HG02759 (cell line): ENCODE data around the gene GPC6.

ENCODE experiments used
- ATAC-seq: cut with Tn5 transposase; IDR thresholded peaks from one replicate; pipeline ENCODE4 v1.9.1; 2021; ENCODE audit warnings: mild to moderate bottlenecking, moderate library complexity; ENCODE audit not compliant: unreplicated experiment

Gene GPC6

GRCh38 chr13:93881411-93881810, 654.8 kb downstream of the GPC6 start:
- ATAC-seq, result no peak

GRCh38 chr13:93882086-93882651, 655.6 kb downstream of the GPC6 start:
- no peak for ATAC-seq

GRCh38 chr13:93889430-93889951, 662.9 kb downstream of the GPC6 start:
- ATAC-seq, result no peak

- ATAC-seq, result no peak
Measured at GRCh38 chr13:93899981-93900380, 673.4 kb downstream of the GPC6 start.

- ATAC-seq, result no peak
Measured at GRCh38 chr13:93900731-93901130, 674.1 kb downstream of the GPC6 start.

- no peak for ATAC-seq
Measured at GRCh38 chr13:93903909-93904308, 677.3 kb downstream of the GPC6 start.

GRCh38 chr13:93915269-93915809, 688.7 kb downstream of the GPC6 start:
- ATAC-seq, result no peak

- ATAC-seq, result no peak
Measured at GRCh38 chr13:93922063-93922855, 695.7 kb downstream of the GPC6 start.

- no peak for ATAC-seq
Measured at GRCh38 chr13:93925990-93926389, 699.4 kb downstream of the GPC6 start.

- no peak for ATAC-seq
Measured at GRCh38 chr13:93926425-93926824, 699.8 kb downstream of the GPC6 start.

GRCh38 chr13:93927431-93927830, 700.8 kb downstream of the GPC6 start:
- ATAC-seq, result no peak

GRCh38 chr13:93932901-93933300, 706.3 kb downstream of the GPC6 start:
- ATAC-seq, result no peak

GRCh38 chr13:93936901-93937300, 710.3 kb downstream of the GPC6 start:
- no peak for ATAC-seq

GRCh38 chr13:93941444-93941843, 714.8 kb downstream of the GPC6 start:
- no peak for ATAC-seq

GRCh38 chr13:93942016-93942415, 715.4 kb downstream of the GPC6 start:
- no peak for ATAC-seq

GRCh38 chr13:93945621-93946020, 719.0 kb downstream of the GPC6 start:
- no peak for ATAC-seq

- no peak for ATAC-seq
Measured at GRCh38 chr13:93946994-93947393, 720.4 kb downstream of the GPC6 start.

- no peak for ATAC-seq
Measured at GRCh38 chr13:93947651-93948050, 721.0 kb downstream of the GPC6 start.

GRCh38 chr13:93948162-93948922, 721.7 kb downstream of the GPC6 start:
- ATAC-seq, result no peak

GRCh38 chr13:93951108-93951507, 724.5 kb downstream of the GPC6 start:
- no peak for ATAC-seq

- ATAC-seq, result no peak
Measured at GRCh38 chr13:93951951-93952350, 725.3 kb downstream of the GPC6 start.
